Activated T-helper 1 cell treated with anti-CD3 and anti-CD28 coated beads, Interleukin-2, amount 50 U/mL, for 16 hours (primary cell): ENCODE measurements around the gene MUS81.

Experiments
- DNase-seq, 2 donors: peaks; one replicate each; pipeline ENCODE4 v3.0.0-alpha.2; 2020; ENCODE audit warnings: low read depth in 1 of 2, low spot score in 1 of 2

The MUS81 gene

GRCh38 chr11:65871811-65872548 lies 11.7 kb downstream of the MUS81 start:
- DNase-seq, result no peak

GRCh38 chr11:65872586-65873317 lies 12.5 kb downstream of the MUS81 start, which contains the start of gene EFEMP2:
EFEMP2 (minus strand) TSS chr11:65872800; CDS start chr11:65872354, 446 bp downstream.
- no peak for DNase-seq

GRCh38 chr11:65873318-65874156 lies 13.3 kb downstream of the MUS81 start:
- peak; percentile 93 to 95 for DNase-seq

GRCh38 chr11:65879617-65880016 lies 19.4 kb downstream of the MUS81 start, which contains the start of gene CTSW:
CTSW (plus strand) TSS chr11:65879837; CDS start chr11:65879855, 18 bp downstream.
- no peak for DNase-seq

DNA sequence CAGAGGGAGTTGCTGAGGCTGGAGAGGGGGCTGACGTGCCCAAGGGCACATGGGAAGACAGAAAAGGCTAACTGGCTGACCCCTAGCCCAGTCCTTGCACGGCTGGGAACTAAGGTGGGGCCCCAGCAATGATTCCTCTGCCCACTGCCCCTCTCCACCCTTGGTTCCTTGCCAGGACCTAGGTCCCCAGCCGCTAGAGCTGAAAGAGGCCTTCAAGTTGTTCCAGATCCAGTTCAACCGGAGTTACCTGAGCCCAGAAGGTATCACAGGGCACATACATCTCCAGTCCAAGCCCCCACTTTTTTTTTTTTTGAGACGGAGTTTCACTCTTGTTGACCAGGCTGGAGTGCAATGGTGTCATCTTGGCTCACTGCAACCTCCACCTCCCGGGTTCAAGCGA lies 19.8 kb downstream of the MUS81 start:
- DNase-seq, result no peak

DNA sequence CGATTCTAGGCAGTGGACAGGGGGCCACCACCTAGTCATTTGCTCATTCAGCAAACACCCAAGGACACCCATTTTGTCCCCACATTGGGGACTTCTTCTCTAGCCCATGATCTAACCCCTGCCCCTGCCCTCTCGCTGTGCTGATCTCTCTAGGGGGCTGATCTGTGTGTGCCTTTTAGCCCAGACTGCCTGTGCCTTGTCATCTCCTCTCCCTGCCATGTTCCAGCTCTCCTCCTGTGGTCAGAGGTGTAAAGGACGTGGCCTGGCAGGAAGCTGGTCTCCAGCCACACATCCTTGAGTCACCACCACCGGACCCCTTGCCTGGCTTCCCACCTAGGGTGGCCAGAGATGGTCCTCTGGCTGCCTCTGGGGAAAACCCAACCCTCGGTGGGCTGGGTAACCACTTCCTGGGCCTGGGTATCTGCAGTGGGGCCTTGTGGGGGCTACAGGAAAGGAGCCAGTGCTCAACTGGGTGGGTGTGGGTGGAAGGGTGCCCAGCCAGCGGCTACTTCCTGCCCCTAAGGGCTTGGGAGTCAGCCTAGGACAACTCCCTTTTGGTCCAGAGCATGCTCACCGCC lies 20.7 kb downstream of the MUS81 start:
- no peak for DNase-seq

GRCh38 chr11:65882120-65883057 lies 22.2 kb downstream of the MUS81 start:
- DNase-seq, result no peak

DNA sequence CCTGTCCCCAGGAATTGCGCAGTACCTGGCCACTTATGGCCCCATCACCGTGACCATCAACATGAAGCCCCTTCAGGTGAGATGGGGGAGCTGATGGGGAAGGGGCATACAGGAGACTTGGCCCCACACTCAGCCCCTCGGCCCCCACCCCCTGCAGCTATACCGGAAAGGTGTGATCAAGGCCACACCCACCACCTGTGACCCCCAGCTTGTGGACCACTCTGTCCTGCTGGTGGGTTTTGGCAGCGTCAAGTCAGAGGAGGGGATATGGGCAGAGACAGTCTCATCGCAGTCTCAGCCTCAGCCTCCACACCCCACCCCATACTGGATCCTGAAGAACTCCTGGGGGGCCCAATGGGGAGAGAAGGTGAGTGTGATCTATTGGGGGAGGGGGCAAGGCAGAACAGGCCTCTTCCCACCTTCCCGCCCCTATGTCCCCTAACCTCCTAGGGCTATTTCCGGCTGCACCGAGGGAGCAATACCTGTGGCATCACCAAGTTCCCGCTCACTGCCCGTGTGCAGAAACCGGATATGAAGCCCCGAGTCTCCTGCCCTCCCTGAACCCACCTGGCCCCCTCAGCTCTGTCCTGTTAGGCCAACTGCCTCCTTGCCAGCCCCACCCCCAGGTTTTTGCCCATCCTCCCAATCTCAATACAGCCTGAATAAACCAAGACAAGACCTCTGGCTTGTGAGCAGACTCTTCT lies 23.0 kb downstream of the MUS81 start:
- DNase-seq, result no peak

DNA sequence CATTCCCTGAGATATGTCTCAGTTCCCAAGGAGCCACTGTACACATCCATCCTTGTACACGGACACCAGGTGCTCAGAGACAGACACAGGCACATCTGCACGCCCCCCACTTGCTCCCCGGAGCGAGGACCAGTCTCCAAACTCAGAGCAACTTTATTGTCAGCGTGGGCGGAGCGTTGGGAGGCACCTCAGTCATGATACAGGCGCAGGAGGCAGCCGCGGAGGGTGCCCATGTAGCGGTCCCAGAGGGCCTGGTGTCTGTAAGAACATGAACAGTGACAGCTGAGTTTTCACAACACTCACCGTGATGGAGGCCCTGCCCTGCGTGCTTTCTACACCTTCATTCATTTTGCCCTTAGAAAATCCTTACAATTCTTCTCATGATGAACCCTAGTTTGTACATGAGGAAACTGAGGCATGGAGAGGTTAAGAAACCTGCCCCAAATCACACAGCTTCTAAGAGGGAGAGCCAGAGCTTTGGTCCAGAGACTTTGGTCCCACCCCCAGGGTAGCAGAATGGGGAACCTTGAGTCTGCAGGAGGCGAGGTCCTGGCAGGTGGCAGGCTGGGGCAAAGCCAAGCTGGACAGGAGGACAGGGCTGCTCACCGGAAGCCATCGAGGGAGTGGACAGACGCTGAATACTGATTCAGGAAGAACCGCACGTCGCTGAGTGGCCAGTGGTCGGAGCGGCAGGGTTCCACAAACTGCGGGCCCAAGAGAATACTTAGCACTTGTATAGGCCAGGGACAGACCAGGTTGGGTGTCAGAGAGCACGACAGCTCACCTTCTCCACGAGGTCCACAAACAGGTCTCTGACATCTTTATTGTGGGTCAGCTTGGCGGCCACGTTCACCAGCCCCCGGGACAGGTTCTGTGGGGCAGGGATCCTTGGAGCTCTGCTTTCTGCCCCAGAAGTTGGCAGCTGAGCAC lies 23.8 kb downstream of the MUS81 start:
- DNase-seq, result no peak

DNA sequence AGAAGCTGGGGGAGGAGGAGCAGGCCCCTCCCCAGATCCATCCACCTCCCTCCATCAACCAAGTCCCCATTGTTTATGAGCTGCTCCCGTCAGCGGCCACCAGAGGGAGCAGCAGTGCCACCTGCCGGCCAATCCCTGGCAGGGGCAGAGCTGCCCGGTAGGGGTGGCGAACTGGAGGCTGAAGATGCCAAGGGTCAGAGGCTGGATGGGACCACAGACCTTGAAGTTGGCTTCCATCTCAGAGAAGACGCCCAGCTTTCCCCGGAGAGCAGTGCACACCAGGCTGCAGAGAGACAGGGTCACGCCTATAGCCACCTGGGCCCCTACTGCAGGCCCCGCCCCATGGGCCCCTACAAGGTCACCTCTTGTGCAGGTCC lies 24.5 kb downstream of the MUS81 start:
- DNase-seq, result peak; percentile 69 to 72

DNA sequence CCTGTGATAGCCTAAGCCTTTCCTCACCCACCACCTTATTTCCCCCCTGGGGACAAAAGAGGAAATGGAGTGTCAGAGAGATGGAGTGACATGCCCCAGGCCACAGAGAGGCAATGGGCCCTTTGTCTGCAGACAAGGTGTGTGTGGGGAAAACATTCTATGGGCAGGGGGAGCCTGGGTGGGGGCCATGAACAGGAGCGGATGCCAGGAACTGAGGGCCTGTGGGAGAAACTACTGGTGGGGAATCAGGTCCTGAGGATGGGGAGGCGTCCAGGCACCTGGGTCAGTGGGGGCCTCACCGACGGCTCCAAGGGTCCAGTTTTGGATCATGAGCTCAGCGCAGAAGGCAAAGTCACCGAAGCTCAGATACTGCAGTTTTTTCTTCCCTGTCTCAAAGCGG lies 25.0 kb downstream of the MUS81 start:
- no peak for DNase-seq

DNA sequence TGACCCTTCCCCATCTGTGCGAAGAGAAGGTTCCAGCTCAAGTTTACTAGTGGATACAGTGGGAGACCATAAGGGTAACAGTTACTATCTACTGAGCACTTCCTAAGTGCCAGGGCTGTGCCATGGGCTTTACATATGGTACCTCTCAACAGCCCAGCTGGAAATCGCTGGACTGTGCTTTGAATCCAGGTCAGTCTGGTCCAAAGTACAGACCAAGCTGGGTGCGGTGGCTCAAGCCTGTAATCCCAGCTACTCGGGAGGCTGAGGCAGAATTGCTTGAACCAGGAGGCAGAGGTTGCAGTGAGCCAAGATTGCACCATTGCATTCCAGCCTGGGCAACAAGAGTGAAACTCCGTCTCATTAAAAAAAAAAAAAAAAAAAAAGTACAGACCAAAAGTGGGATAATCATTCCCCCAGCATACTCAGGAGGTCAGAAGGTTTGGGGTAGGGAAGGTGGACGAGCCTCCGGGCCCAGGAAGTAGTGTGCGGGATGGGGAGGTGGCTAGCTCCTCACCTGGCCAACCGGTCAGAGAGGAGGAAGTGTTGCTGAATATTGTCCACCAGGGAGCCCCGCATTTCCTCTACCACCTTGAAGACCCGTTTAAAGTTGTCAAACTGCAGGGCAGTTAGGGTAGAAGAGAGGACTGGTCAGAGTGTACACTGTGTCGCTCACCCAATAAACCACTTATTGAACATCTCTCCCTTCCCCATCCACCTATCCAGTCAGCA lies 25.7 kb downstream of the MUS81 start:
- DNase-seq, result no peak

DNA sequence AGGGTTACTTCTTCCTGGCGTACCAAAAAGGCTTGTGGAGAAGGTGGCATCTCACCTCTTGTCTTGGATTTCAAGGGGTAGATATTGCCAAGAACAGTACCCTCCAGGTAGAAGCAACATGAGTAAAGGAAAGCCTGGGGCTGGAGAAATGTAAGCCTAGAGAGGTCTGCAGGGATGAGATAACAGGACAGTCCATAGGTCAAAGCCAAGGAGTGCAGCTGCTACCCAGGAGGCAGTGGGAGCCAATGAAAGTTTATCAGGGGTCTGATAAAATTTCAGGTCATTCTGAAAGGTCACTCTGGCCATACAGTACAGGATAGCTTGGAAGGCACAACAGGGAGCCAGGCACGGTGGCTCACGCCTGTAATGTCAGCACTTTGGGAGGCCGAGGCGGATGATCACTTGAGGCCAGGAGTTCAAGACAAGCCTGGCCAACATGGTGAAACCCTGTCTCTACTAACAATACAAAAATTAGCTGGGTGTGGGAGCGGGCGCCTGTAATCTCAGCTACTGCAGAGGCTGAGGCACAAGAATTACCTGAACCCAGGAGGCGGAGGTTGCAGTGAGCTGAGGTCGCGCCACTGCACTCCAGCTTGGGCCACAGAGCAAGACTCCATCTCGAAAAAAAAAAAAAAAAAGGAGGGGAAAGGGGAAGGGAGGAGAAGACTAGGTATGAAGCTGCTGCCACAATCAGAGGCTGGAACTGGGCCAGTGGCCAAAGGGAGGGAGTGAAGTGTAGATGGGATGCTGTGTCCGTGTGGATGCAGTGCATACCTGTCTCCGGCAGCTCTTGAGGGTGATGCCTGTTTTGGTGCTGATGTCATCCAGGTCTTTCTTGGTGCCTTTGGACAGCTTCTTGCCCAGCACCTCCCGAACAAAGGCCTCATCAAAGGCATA lies 26.8 kb downstream of the MUS81 start:
- no peak for DNase-seq

DNA sequence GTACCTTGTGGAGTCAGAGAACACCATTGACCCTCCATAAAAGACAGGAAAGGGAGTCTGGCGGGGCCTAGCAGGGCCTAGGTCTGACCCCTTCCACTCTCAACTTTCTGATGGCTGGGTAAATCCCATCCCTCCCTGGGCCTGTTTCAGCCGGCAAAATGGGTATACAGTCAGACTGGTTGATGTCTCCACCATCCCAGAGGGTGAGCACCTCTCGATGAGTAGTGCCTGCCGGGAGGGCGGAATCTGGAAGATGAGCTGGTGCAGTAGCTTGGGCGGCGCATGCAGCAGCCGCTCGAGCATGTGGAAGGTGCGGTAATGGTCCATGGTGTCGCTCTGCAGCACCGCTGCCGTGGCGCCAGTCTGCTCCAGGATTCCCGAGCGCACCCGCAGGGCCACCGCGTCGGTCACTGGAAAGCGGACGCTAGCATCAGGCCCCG lies 27.5 kb downstream of the MUS81 start:
- DNase-seq, result no peak

DNA sequence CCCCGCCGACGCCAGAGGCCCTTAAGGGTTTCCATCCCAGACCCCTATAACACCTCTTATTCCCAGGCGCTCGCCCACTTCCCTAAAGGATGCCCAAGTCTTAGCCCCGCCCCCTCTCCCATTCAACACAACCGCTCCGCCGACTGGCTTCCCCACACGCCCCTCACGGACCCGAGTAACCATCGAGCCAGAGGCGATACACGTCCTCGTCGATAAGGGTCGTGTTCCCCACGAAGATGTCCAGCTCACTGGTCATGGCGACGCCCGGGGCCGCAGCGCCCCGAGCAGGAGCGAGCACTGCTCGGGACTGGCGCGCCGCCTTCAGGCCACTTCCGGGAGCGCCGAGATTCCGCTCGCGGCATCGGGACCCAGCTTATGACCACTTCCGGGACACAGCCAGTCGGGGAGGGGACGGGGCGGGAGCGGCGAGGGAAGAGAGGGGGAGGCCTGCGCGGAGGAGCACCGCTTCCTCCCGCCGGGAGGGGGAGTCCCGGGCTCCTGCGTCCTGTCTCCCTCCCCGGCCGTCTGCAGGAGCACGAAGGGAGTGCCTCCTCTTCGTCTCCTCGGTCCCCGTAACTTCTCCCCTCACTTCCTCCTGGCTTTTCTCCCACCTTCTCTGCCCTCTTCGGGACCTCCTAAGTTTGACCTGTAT lies 28.1 kb downstream of the MUS81 start, which contains the start of gene FIBP:
FIBP (minus strand) TSS at position 309 of the 652 bp plus-strand sequence; CDS start at position 256, 53 bp downstream.
- peak; percentile 92 to 93 for DNase-seq
